T-helper 17 cell (primary cell): ENCODE measurements around the gene FBXO8. TPM values are rescaled to one million over a fixed set of nuclear protein-coding genes. Genes with fewer than 3 reads are reported as not detected.
"Not testable (repeated sequence)": the region's sequence is repeated elsewhere in the genome, so short reads cannot be mapped to it uniquely, and the experiment has no call there.

Experiments
- ATAC-seq: fragments of 150-1000 bp; cut with Tn5 transposase; 2 replicates; pipeline ENCODE4 v1.10.0; 2021; ENCODE audit warnings: mild to moderate bottlenecking, moderate library complexity
- DNase-seq, 3 donors: peaks; one replicate each; pipeline versions ENCODE4 v3.0.0 to v3.0.0-alpha.2; 2020 to 2021
- H3K9me3 ChIP-seq: one replicate; pipeline ENCODE4 v1.7.0; 2013; ENCODE audit warnings: low read length, mild to moderate bottlenecking; ENCODE audit not compliant: control insufficient read depth, poor library complexity, severe bottlenecking
- H3K27ac Mint-ChIP-seq: one replicate; pipeline ENCODE4 v1.8.0; 2022; ENCODE audit warnings: mild to moderate bottlenecking, moderate library complexity, mixed read lengths
- H3K27me3 Mint-ChIP-seq: one replicate; pipeline ENCODE4 v1.8.0; 2022; ENCODE audit warnings: mixed read lengths
- H3K36me3 Mint-ChIP-seq: one replicate; pipeline ENCODE4 v1.8.0; 2022; ENCODE audit warnings: low read depth, mixed read lengths
- H3K4me1 Mint-ChIP-seq: one replicate; pipeline ENCODE4 v1.8.0; 2022; ENCODE audit warnings: mild to moderate bottlenecking, mixed read lengths
- H3K4me3 Mint-ChIP-seq: one replicate; pipeline ENCODE4 v1.8.0; 2022; ENCODE audit warnings: mild to moderate bottlenecking, moderate library complexity, mixed read lengths
- total RNA-seq, 4 donors: library from RNA in 2 of 4; stranded (reverse) in 2 of 4; gene quantifications; one replicate each; pipeline ENCODE4 v1.2.3 and lab custom pipeline; 2022 to 2026

Gene FBXO8
- total RNA-seq, 2 donors from 2014 or later, result 13.9 to 20.0 TPM

- Mint-ChIP-seq H3K36me3 (peaks cover under 1% of the 10 kb centered on the region), H3K27ac (peak overlapping the region; percentile 67), H3K4me3 (no peak overlapping the region), H3K27me3 (no peaks in the 10 kb centered on the region), H3K4me1 (peaks cover 28% of the 10 kb centered on the region)
- H3K9me3 ChIP-seq, result no peaks in the 10 kb centered on the region
- no peak for ATAC-seq
- no peak for DNase-seq
These were observed 5.0 kb downstream of the FBXO8 start for GRCh38 chr4:174278467-174278866.

GRCh38 chr4:174277433-174277832, 6.0 kb downstream of the FBXO8 start:
- ATAC-seq, result no peak
- Mint-ChIP-seq H3K27ac (peak overlapping the region; percentile 79), H3K36me3 (no peaks in the 10 kb centered on the region), H3K4me3 (no peak overlapping the region), H3K27me3 (no peaks in the 10 kb centered on the region), H3K4me1 (peaks cover 28% of the 10 kb centered on the region)
- H3K9me3 ChIP-seq, result no peaks in the 10 kb centered on the region
- no peak for DNase-seq

DNA sequence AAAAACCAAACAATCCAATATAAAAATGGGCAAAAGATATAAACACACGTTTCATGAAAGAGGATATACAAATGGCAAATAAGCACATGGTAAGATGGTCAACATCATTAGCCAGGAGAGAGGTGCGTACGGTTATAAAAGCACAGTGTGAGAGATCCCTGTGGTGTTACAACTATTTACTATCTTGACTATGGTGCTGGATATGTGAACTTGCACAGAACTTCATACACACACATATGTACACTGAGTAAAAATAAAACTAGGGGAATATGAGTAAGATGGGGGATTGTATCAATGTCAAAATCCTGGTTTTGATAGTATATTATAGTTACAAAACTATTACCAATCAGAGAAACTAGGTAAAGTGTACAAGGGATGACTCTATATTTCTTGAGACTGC, 8.4 kb downstream of the FBXO8 start:
- H3K27ac Mint-ChIP-seq, result no peak overlapping the region
- peaks cover 30% of the 10 kb centered on the region for H3K4me1 Mint-ChIP-seq
- no peak for DNase-seq
- H3K9me3 ChIP-seq, result no peaks in the 10 kb centered on the region
- ATAC-seq, result no peak
- H3K4me3 Mint-ChIP-seq, result no peak overlapping the region
- no peaks in the 10 kb centered on the region for H3K36me3 Mint-ChIP-seq
- H3K27me3 Mint-ChIP-seq, result no peaks in the 10 kb centered on the region

GRCh38 chr4:174274436-174274835, 9.0 kb downstream of the FBXO8 start:
- ATAC-seq (no peak), DNase-seq (no peak)
- no peak overlapping the region for H3K4me3 Mint-ChIP-seq
- H3K36me3 Mint-ChIP-seq, result no peaks in the 10 kb centered on the region
- H3K9me3 ChIP-seq, result no peaks in the 10 kb centered on the region
- H3K27ac Mint-ChIP-seq, result no peak overlapping the region
- H3K27me3 Mint-ChIP-seq, result no peaks in the 10 kb centered on the region
- H3K4me1 Mint-ChIP-seq, result peaks cover 28% of the 10 kb centered on the region

DNA sequence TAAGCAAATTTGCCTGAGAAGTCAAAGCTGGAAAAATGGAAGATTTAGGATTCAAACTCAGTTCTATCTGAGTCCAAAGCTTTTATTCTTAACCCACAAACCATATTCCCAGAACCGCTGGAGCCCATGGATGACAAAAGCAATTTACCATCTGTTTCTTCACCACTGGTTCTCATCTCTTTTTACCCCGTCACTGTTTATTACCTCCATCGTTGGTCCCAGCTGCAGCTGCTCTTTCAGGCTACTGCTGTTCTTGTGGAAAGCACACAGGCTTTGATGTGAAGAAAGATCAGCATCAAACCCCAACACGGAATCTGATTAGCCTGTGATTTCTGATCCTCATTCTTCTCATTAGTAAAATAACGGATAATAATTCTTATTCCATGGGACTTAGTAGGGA, 9.5 kb downstream of the FBXO8 start:
- DNase-seq (no peak), ATAC-seq (no peak)
- Mint-ChIP-seq H3K36me3 (no peaks in the 10 kb centered on the region), H3K27ac (no peak overlapping the region), H3K27me3 (no peaks in the 10 kb centered on the region), H3K4me3 (no peak overlapping the region), H3K4me1 (peaks cover 28% of the 10 kb centered on the region)
- no peaks in the 10 kb centered on the region for H3K9me3 ChIP-seq

GRCh38 chr4:174266416-174266815, 17.1 kb downstream of the FBXO8 start:
- H3K4me3 Mint-ChIP-seq, result no peak overlapping the region
- no peaks in the 10 kb centered on the region for H3K9me3 ChIP-seq
- ATAC-seq (no peak), DNase-seq (no peak)
- H3K27me3 Mint-ChIP-seq, result no peaks in the 10 kb centered on the region
- no peak overlapping the region for H3K27ac Mint-ChIP-seq
- no peaks in the 10 kb centered on the region for H3K36me3 Mint-ChIP-seq
- peaks cover 15% of the 10 kb centered on the region for H3K4me1 Mint-ChIP-seq

GRCh38 chr4:174265916-174266315, 17.6 kb downstream of the FBXO8 start:
- Mint-ChIP-seq H3K36me3 (no peaks in the 10 kb centered on the region), H3K4me3 (no peak overlapping the region), H3K4me1 (peaks cover 10% of the 10 kb centered on the region), H3K27ac (no peak overlapping the region), H3K27me3 (no peaks in the 10 kb centered on the region)
- H3K9me3 ChIP-seq, result no peaks in the 10 kb centered on the region
- DNase-seq (no peak), ATAC-seq (no peak)

DNA sequence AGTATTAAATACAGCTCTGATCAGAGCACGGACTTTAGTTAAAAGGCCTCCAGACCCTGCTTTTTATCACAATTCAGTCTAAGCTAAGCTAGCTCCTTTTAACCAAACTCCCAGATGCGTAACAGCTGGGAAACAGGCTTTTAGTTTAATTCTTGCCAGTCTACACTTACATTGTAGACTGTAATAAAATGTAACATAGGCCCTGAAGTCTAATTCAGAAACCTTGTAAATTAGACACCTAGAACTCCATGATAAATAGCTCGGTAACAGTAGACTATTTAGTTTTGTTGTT, 20.1 kb downstream of the FBXO8 start:
- no peak overlapping the region for H3K4me3 Mint-ChIP-seq
- no peaks in the 10 kb centered on the region for H3K27me3 Mint-ChIP-seq
- H3K36me3 Mint-ChIP-seq, result no peaks in the 10 kb centered on the region
- peaks cover 8% of the 10 kb centered on the region for H3K4me1 Mint-ChIP-seq
- no peak overlapping the region for H3K27ac Mint-ChIP-seq
- ATAC-seq (no peak), DNase-seq (no peak)
- H3K9me3 ChIP-seq, result no peaks in the 10 kb centered on the region

DNA sequence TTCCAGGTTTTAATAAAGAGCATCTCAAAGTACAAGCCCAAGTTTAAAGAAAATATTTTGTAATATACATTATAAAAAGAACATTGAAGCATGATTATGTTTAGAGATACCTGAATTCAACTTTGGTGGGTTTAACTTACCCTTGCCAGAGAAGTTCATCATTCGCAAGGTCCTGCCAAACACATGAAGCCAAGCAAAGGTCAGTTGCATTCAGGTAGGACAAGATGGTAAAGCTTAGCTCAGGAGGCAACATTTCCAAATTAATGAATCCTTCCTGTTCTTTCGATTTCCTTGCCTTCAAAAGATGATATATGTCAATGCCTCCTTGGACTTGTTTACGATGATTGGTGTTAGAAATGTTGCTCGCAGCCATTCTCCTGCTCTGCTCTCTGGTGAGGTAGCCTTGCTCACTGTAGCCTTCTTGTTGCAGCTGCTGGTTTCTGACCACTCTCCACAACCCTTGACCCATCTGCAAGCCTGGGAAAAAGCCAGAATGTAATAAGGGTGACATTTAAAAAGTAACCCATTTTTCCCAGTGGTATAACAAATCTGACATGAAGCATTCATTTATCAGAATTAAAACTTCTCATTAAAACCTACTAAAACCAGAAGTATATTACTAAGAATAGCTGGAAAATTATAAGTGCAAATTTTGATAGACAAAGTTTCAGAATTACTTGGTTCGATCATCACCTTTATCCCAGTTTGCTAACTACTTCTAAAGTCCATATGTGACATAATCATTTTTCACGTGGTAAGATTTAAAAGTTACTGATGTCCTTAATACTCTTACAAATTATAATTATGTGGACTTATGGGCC, 20.6 kb downstream of the FBXO8 start:
- DNase-seq, result no peak
- Mint-ChIP-seq H3K36me3 (no peaks in the 10 kb centered on the region), H3K27ac (no peak overlapping the region), H3K4me1 (peaks cover 8% of the 10 kb centered on the region), H3K27me3 (no peaks in the 10 kb centered on the region), H3K4me3 (no peak overlapping the region)
- no peak for ATAC-seq
- no peaks in the 10 kb centered on the region for H3K9me3 ChIP-seq

DNA sequence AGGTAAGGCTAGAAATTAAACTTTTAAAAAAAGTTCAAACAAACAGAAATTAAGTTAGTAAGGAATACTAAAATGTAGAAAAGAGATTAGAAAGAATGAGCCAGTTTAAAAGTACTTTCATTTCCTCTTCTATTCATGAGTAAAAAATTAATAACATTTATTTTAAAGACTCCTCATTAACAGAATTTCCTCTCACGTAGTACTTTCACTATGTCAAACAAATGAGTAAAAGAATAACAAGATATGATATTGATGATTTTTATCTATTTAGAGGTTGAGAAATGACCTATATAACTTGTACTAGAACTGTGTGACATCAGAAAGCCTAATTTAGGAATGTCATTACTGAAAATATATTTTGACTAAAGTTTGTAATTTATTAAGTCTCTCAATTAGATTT, 22.0 kb downstream of the FBXO8 start:
- not testable (repeated sequence) for ATAC-seq, H3K4me1 Mint-ChIP-seq, H3K27me3 Mint-ChIP-seq, H3K9me3 ChIP-seq, H3K4me3 Mint-ChIP-seq, H3K36me3 Mint-ChIP-seq, H3K27ac Mint-ChIP-seq, DNase-seq

DNA sequence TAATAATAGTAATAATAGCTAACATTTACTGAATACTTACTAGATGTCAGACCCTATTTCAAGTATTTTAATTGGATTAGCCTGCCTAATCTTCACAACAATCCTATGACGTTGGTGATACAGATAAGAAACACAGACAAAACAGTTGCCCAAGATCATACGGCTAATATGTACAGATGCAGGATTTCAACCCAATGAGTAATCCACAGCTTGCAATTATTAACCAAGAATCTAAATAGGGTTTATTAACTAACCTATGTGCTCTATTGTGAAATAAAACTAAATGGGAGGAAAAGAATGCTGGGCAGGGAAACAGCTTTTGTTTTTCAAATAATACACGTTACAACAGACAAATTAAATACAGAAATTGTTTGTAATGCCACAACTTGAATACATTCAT, 23.4 kb downstream of the FBXO8 start:
- Mint-ChIP-seq H3K27me3 (no peaks in the 10 kb centered on the region), H3K4me1 (peaks cover 8% of the 10 kb centered on the region), H3K4me3 (no peak overlapping the region), H3K27ac (no peak overlapping the region), H3K36me3 (peaks cover 2% of the 10 kb centered on the region)
- DNase-seq (no peak), ATAC-seq (no peak)
- H3K9me3 ChIP-seq, result no peaks in the 10 kb centered on the region

DNA sequence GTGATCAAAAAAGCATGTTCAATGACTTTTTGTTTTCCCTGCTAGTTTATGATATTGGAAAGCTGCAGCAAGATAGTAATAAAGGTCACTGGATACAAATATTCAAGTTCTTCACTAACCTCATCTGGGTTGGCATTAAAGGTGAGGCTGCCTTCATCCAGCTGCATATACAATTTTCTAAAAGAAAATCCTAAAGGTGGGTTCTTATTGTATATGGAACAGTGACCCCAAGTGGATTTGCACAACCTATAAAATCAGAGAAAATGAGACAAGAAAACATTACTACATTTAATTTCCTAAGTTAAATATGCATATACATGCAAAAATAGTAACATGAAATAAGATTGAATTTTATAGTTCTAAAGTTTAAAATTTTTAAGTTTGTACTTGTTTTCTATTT, 23.9 kb downstream of the FBXO8 start:
- H3K4me3 Mint-ChIP-seq, result no peak overlapping the region
- no peaks in the 10 kb centered on the region for H3K9me3 ChIP-seq
- H3K27me3 Mint-ChIP-seq, result no peaks in the 10 kb centered on the region
- H3K36me3 Mint-ChIP-seq, result peaks cover 2% of the 10 kb centered on the region
- H3K4me1 Mint-ChIP-seq, result peaks cover 7% of the 10 kb centered on the region
- no peak overlapping the region for H3K27ac Mint-ChIP-seq
- no peak for ATAC-seq
- no peak for DNase-seq

DNA sequence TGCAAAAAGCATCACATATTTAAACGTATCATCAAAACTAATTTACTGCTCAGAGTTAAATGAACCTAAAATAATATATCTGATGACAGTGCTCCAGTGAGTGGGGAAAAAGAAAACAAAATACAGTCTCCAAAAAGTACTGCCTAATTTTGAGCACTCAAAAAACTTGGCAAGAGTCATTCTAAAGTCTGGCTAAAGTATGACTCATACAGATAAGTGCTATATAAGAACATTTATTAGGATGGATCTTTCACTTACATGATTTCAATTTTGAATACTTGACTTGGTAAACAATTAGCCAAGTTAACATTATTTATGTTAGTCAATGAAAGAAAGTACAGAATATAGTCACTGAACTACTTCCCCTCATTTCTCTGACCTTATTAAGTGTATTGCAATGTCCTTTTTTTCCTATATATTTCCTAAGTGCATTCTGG, 27.2 kb downstream of the FBXO8 start:
- DNase-seq, result no peak
- ATAC-seq, result no peak
- Mint-ChIP-seq H3K27ac (no peak overlapping the region), H3K4me3 (no peak overlapping the region), H3K4me1 (peaks cover 7% of the 10 kb centered on the region), H3K27me3 (no peaks in the 10 kb centered on the region), H3K36me3 (peaks cover 2% of the 10 kb centered on the region)
- H3K9me3 ChIP-seq, result no peaks in the 10 kb centered on the region

- H3K9me3 ChIP-seq, result no peaks in the 10 kb centered on the region
- H3K27ac Mint-ChIP-seq, result no peak overlapping the region
- H3K4me1 Mint-ChIP-seq, result peaks cover 7% of the 10 kb centered on the region
- DNase-seq (no peak), ATAC-seq (no peak)
- peaks cover 2% of the 10 kb centered on the region for H3K36me3 Mint-ChIP-seq
- no peak overlapping the region for H3K4me3 Mint-ChIP-seq
- no peaks in the 10 kb centered on the region for H3K27me3 Mint-ChIP-seq
These were observed 27.7 kb downstream of the FBXO8 start for GRCh38 chr4:174255786-174256185.
